NCI-H2196 treated with DMSO at 0.1 percent for 48 hours (cell line): ENCODE results near the gene SPACA9.

ENCODE experiments used
- DNase-seq: peaks from one replicate; lab custom pipeline; 2025; ENCODE audit not compliant: unreplicated experiment; lab: John Stamatoyannopoulos, UW

The SPACA9 gene

GRCh38 chr9:132878695-132879456 is at the start of gene SPACA9:
TSS of gene SPACA9 (plus strand) at chr9:132878898. CDS start at chr9:132883948, 5,050 bp downstream.
- no peak for DNase-seq

DNA sequence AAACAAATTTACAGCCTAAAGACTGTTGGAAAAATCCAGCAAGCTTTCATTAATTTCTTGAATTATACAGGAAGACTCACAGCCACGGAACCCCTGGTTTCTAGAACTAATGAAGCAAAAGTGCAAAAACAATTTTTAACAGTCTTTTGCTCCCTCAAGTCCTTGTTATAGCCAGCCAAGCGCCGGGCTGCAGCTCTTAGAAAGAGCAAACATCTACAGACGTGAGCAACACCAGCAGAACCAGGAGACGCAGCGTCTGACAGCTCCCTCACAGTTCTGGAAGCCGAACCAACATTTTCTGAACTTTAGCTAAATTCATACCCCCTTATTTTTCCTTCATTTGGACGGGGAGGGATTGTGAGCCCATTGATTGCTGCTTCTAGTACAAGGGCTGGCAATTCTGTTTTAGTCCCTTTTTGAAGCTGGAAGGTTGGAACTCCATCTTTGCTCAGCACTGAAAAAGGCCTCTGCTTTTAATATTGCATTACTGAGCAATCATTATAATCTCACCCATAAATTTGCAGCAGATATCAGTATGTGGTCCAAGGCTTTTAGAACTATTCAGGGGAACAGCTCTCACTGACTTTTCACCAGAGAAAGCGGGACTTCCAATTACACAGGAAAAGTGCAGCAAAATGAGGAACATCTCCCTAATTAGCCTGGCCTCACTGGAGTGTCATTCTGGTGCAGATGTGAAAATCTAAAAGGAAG is 46.4 kb upstream of the SPACA9 start:
- DNase-seq: no peak

DNA sequence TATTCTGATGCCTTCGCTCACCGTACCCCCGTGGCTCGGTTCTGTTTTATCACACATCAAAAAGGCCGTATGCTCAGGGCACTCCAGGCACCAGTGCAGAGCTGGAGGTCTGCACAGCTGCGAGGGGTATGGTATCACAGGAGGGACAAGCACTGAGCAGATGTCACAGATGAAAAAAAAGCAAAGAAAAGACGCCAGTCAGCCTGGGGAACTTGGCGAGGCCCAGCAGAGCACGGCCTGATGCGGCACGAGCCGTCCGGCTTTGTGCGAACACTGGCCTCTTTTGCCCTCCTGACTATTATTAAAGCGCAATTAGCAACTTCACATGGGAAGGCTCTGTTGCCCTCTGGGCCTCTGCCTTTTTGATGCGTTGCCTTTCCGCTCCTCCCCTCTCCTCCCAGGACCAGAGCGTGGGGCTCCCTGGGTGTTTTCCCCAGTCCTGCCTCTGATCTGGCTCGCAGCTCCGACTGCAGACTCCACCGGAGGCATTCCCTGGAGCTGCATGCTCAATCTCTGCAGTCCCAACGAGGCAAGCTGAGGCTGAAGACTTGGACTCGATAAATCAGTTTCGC is 45.1 kb upstream of the SPACA9 start:
- no peak for DNase-seq

- DNase-seq: no peak
Observed at GRCh38 chr9:132834343-132834742, 44.4 kb upstream of the SPACA9 start.

DNA sequence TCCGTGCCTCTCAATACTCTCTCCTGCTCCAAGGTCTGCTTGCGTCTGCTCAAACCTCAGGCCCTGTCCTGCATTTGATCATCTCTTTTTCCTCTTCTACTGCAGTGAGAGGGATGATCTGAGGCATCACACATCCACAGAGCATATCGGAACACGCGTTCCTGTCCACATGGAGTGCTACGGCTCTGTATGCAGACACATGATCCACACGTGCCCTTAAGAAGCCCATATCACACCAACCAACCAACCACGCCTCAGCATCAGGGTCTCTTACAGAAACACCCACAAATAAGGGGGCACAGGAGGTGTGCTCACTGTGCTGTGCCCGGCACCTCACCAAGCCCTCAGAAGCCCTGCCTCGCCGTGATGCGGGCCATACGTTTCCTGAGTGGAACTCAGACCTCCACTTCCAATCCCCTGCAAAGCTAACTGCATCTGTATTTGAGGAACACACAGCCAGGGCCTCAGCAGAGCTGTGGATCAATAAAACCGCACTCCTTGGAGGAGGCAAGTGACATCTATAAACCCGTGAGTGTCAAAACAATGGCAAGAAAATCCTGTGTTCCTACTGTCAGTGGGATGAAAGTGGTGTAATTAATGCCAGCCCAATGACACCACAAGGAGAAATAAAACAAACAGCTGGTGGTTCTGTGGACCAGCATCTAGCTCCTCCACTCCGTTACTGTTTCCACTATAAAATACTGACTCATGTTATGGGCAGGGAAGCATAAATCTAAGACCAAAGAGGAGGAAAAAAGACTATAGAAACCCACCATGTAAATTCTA is 41.0 kb upstream of the SPACA9 start:
- DNase-seq: no peak

DNA sequence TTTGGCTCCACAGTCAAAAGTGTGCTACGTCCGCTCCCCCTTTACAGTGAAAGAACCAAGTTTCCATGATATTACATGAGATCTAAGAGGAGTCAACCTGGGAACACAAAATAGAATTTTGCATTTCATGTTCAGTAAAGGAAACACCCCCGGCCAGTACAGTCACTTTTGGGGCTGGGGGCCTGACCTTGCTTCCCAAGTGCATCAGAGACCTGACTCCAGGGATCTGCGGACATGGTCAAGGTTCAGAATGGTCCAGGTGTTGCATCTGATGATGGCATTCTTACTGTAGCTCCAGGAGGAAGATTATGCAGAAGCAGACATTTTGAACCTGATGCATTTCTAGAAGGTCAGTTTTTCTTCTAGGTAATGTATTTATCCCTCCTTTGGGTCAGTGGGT is 40.4 kb upstream of the SPACA9 start:
- no peak for DNase-seq

DNA sequence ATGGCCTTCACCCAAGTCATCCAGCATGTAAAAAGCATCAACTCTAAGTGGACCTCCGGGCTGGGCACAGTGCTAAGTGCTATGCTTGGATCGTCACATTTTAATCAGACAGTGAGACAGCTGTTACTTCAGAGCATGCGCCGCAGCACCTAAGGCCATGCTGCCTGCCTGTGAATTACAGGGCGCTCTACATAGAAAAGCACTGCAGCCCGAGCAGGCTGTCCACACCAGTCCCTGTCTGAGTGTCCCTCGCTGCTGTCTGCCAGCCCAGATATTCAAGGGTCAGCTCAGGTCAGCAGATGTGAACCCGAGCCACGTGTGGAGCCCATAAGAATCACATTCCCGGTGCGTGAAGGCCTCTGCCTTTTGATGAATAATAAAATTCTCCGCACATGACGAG is 37.7 kb upstream of the SPACA9 start:
- no peak for DNase-seq

- DNase-seq: no peak
Observed at GRCh38 chr9:132842124-132843044, 36.3 kb upstream of the SPACA9 start.

GRCh38 chr9:132846109-132846917 is 32.4 kb upstream of the SPACA9 start:
- no peak for DNase-seq

DNA sequence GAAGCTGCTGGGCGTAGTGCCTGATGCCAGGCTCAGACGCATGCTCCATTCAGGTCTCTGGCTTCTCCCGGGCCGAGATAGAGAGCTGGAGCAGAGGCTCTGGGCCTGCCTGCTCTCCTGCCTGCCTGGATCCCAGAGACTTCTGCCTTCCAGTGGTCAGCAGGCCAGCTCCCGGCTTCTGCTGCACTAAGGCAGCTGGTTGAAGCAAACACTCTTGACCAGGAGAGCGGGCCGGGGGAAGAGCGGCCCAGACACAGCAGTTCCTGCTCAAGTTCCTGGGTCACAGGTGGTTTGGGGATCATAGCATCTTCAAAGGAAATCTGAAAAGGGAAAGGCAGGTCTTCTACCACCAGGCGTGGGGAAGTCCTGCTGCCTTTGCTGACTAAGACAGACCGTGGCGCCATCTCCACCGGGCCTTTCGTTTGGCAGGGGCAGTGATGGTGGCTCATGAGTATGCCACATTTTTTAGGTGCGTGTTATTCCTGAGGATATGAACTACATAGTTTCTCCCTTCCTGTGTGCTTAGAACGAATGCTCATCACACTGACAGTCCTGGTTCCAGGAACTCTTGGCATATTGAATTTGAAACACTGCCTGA is 31.7 kb upstream of the SPACA9 start:
- DNase-seq: no peak

DNA sequence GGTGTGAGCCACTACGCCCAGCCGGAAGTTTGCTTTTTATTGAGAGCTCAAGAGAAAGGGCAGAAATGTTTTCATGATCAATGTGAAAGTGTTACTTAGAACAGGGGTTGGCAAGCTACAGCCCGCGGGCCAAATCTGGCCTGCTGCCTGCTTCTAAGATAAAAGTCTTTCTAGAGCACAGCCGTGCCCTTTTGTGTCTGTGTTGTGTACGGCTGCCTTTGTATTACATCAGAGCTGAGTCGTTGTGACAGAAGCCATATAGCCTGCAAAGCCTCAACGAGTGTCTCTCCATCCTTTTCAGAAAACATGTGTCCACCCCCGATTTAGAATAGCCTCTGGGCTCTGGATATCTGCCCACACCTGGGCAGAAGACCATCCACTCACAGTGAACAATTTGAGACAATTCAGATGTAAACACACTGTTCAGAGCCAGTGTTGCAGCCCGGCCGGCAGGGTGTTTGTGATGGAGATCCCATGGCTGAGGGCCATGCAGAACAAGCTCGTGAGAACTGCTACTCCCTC is 29.5 kb upstream of the SPACA9 start:
- DNase-seq: peak; percentile 6

DNA sequence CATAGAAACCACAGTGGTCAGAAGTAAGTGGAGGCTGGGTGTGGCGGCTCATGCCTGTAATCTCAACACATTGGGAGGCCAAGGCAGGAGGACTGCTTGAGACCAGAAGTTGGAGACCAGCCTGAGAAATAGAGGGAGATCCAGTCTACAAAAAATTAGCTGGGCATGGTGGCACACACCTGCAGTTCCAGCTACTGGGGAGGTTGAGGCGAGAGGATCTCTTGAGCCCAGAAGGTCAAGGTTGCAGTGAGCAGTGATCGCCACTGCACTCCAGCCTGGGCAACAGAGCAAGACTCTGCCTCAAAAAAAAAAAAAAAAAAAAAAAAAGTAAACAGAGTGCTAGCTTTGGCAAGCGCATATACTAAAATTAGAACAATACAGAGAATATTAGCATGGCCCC is 25.2 kb upstream of the SPACA9 start:
- no peak for DNase-seq

GRCh38 chr9:132854832-132855231 is 23.9 kb upstream of the SPACA9 start:
- no peak for DNase-seq

DNA sequence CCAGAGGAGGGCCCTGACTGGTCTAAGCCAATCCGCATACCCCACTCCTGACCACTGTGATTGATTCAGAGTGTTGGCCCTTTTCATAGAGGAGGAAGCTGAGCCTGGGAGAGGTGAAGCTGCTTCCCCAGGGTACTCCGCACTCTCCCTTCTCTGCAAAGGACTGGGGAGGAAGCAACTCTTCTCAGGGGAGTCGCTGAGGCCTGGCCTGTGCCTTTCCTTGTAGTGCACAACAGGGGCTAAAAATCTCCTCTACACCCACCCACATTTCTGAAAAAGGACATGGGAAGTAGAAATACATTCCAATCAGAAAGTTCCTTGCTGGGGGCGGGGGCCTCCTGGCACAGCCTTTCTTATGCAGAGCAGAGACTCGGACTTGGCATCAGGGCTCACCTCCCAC is 22.8 kb upstream of the SPACA9 start:
- DNase-seq: no peak

GRCh38 chr9:132857031-132857430 is 21.7 kb upstream of the SPACA9 start:
- no peak for DNase-seq

GRCh38 chr9:132857616-132858342 is 20.9 kb upstream of the SPACA9 start:
- no peak for DNase-seq

- no peak for DNase-seq
Observed at GRCh38 chr9:132858751-132859150, 19.9 kb upstream of the SPACA9 start.

- DNase-seq: no peak
Observed at GRCh38 chr9:132861666-132862065, 17.0 kb upstream of the SPACA9 start.
